B cell (primary cell): ENCODE data around the gene ELMO1. TPM values are rescaled to one million over a fixed set of nuclear protein-coding genes. Genes with fewer than 3 reads are reported as not detected.
A peak's percentile ranks its signal among the peaks of the same experiment; 100 is the strongest.

Experiments used
- ATAC-seq: fragments of 200-7000 bp; cut with Tn5 transposase; one replicate; pipeline ENCODE4 v1.10.0; 2021; ENCODE audit warnings: low read depth, mild to moderate bottlenecking, moderate number of reproducible peaks, moderate library complexity
- CTCF ChIA-PET: fragments of 350-600 bp; sonication (Branson Sonifier 250); formaldehyde crosslinking; loops from one replicate; lab custom pipeline; 2021; ENCODE audit warnings: antibody characterized with exemption, inconsistent platforms; lab: Charles Lee
- POLR2A ChIA-PET: fragments of 350-600 bp; sonication (Branson Sonifier 250); formaldehyde crosslinking; loops from one replicate; lab custom pipeline; 2021; ENCODE audit warnings: antibody characterized with exemption; lab: Charles Lee
- DNase-seq: peaks from one replicate; pipeline ENCODE4 v3.0.0; 2013
- H2AFZ ChIP-seq: 2 replicates; pipeline ENCODE4 v1.6.1; 2012; ENCODE audit warnings: mild to moderate bottlenecking, low read depth, low read length; ENCODE audit not compliant: insufficient read depth, poor library complexity, severe bottlenecking
- H3K27ac ChIP-seq, 2 donors: 1 replicate in 1 of 2; 2 replicates in 1 of 2; pipeline ENCODE4 v1.5.1; 2012 to 2013; ENCODE audit warnings: low read length in 2 of 2, mild to moderate bottlenecking in 2 of 2, moderate library complexity in 1 of 2
- H3K27me3 ChIP-seq, 4 experiments: fragments of 200-600 bp in 1 of 4; sonication (generic) in 1 of 4; replicated peaks in 1 of 4; 1 replicate in 2 of 4; 2 replicates in 2 of 4; pipeline versions ENCODE4 v1.6.1 to v1.7.0; 2013 to 2016; ENCODE audit warnings: low read length in 3 of 4, mild to moderate bottlenecking in 2 of 4, mixed read lengths in 1 of 4, moderate library complexity in 1 of 4; ENCODE audit not compliant: insufficient read depth in 4 of 4, control insufficient read depth in 3 of 4; ENCODE audit errors: control extremely low read depth in 1 of 4
- H3K36me3 ChIP-seq, 2 experiments: replicated peaks in 1 of 2; 1 replicate in 1 of 2; 2 replicates in 1 of 2; pipeline versions ENCODE4 v1.6.1 to v1.7.1; 2013; ENCODE audit warnings: low read length in 1 of 2; ENCODE audit not compliant: insufficient read depth in 2 of 2, control insufficient read depth in 1 of 2; ENCODE audit errors: control extremely low read depth in 1 of 2, extremely low read depth in 1 of 2
- H3K4me1 ChIP-seq, 2 donors: fragments of 200-600 bp in 1 of 2; sonication (generic) in 1 of 2; 1 replicate in 1 of 2; 2 replicates in 1 of 2; pipeline versions ENCODE4 v1.5.1 to v1.6.1; 2013 to 2017; ENCODE audit warnings: low read length in 2 of 2; ENCODE audit not compliant: control insufficient read depth in 2 of 2, insufficient read depth in 2 of 2
- H3K4me2 ChIP-seq: replicated peaks from 2 replicates; pipeline ENCODE3; 2012; ENCODE audit warnings: mild to moderate bottlenecking, low read depth, low read length; ENCODE audit not compliant: poor library complexity, severe bottlenecking
- H3K4me3 ChIP-seq, 5 experiments: fragments of 200-600 bp in 1 of 5; sonication (generic) in 1 of 5; 1 replicate in 3 of 5; 2 replicates in 2 of 5; pipeline versions ENCODE4 v1.5.1 to v1.7.0; 2011 to 2016; ENCODE audit warnings: low read length in 4 of 5, mild to moderate bottlenecking in 4 of 5, low read depth in 2 of 5, control low read depth in 1 of 5, moderate library complexity in 1 of 5; ENCODE audit not compliant: insufficient read depth in 1 of 5; ENCODE audit errors: control extremely low read depth in 1 of 5, extremely low read depth in 1 of 5
- H3K79me2 ChIP-seq: fragments of 200-600 bp; sonication (generic); one replicate; pipeline ENCODE4 v1.6.0; 2016; ENCODE audit warnings: low read length; ENCODE audit not compliant: control insufficient read depth, insufficient read depth
- H3K9ac ChIP-seq: fragments of 200-600 bp; sonication (generic); 2 replicates; pipeline ENCODE4 v1.6.1; 2017; ENCODE audit warnings: mild to moderate bottlenecking, low read length, moderate library complexity
- H3K9me3 ChIP-seq, 3 donors: one replicate each; pipeline versions ENCODE4 v1.6.1 to v1.7.1; 2013; ENCODE audit warnings: low read length in 2 of 3; ENCODE audit not compliant: control insufficient read depth in 2 of 3, insufficient read depth in 1 of 3; ENCODE audit errors: control extremely low read depth in 1 of 3
- H4K20me1 ChIP-seq: 2 replicates; pipeline ENCODE4 v1.6.0; 2012; ENCODE audit warnings: mild to moderate bottlenecking, low read length; ENCODE audit not compliant: insufficient read depth, control insufficient read depth, poor library complexity, severe bottlenecking
- H3K27ac Mint-ChIP-seq: one replicate; pipeline ENCODE4 v1.8.0; 2021; ENCODE audit warnings: mixed read lengths
- H3K27me3 Mint-ChIP-seq: one replicate; pipeline ENCODE4 v1.8.0; 2021; ENCODE audit warnings: mixed read lengths
- H3K4me1 Mint-ChIP-seq: one replicate; pipeline ENCODE4 v1.8.0; 2021; ENCODE audit warnings: mixed read lengths
- H3K4me3 Mint-ChIP-seq: one replicate; pipeline ENCODE4 v1.8.0; 2021; ENCODE audit warnings: mixed read lengths
- H3K9me3 Mint-ChIP-seq: one replicate; pipeline ENCODE4 v1.8.0; 2022; ENCODE audit warnings: mixed read lengths; ENCODE audit not compliant: insufficient read depth
- EZH2 ChIP-seq: IDR thresholded peaks from 2 replicates; pipeline ENCODE4 v1.6.1; 2012; ENCODE audit warnings: borderline replicate concordance, low read depth, mild to moderate bottlenecking, moderate library complexity, low read length; ENCODE audit not compliant: insufficient read depth, poor library complexity, severe bottlenecking
- WGBS: methylation state at CpG from one replicate; pipeline ENCODE4 v1.1.5; 2013; ENCODE audit warnings: missing lambda C conversion rate; ENCODE audit not compliant: insufficient coverage; 5-methylcytosine and 5-hydroxymethylcytosine counted together
- intact Hi-C: fragments of 100-400 bp; cut with micrococcal nuclease; formaldehyde crosslinking; loops from one replicate; pipeline ENCODE4 v1.10.0; 2022
- polyA minus RNA-seq: library from RNA; depleted of rRNA, polyadenylated mRNA; stranded (reverse); fragments of >200 nt; gene quantifications from 2 replicates; pipeline ENCODE4 v1.2.3, GENCODE V29; 2012
- polyA plus RNA-seq: library from polyadenylated mRNA; depleted of rRNA; stranded (reverse); fragments of >200 nt; gene quantifications from 2 replicates; pipeline ENCODE4 v1.2.3, GENCODE V29; 2012
- total RNA-seq, 2 donors: library from RNA; stranded (reverse); fragments of 120-200 nt in 1 of 2; gene quantifications; 1 replicate in 1 of 2; 2 replicates in 1 of 2; pipeline versions ENCODE4 v1.2.3 to v1.2.4, GENCODE V29; 2013 to 2022
- TF ChIP-seq, protein P1 (sequence below): fragments of 200-600 bp; IDR thresholded peaks from one replicate; pipeline ENCODE4 v1.8.0; 2022; ENCODE audit warnings: antibody characterized with exemption, mild to moderate bottlenecking

The ELMO1 gene, protein sequence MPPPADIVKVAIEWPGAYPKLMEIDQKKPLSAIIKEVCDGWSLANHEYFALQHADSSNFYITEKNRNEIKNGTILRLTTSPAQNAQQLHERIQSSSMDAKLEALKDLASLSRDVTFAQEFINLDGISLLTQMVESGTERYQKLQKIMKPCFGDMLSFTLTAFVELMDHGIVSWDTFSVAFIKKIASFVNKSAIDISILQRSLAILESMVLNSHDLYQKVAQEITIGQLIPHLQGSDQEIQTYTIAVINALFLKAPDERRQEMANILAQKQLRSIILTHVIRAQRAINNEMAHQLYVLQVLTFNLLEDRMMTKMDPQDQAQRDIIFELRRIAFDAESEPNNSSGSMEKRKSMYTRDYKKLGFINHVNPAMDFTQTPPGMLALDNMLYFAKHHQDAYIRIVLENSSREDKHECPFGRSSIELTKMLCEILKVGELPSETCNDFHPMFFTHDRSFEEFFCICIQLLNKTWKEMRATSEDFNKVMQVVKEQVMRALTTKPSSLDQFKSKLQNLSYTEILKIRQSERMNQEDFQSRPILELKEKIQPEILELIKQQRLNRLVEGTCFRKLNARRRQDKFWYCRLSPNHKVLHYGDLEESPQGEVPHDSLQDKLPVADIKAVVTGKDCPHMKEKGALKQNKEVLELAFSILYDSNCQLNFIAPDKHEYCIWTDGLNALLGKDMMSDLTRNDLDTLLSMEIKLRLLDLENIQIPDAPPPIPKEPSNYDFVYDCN
- 166 and 177 TPM in 2 replicates for total RNA-seq
- 74.2 TPM for total RNA-seq (2013)
- 44.7 and 77.9 TPM in 2 replicates for polyA plus RNA-seq
- 139 and 215 TPM in 2 replicates for polyA minus RNA-seq

DNA sequence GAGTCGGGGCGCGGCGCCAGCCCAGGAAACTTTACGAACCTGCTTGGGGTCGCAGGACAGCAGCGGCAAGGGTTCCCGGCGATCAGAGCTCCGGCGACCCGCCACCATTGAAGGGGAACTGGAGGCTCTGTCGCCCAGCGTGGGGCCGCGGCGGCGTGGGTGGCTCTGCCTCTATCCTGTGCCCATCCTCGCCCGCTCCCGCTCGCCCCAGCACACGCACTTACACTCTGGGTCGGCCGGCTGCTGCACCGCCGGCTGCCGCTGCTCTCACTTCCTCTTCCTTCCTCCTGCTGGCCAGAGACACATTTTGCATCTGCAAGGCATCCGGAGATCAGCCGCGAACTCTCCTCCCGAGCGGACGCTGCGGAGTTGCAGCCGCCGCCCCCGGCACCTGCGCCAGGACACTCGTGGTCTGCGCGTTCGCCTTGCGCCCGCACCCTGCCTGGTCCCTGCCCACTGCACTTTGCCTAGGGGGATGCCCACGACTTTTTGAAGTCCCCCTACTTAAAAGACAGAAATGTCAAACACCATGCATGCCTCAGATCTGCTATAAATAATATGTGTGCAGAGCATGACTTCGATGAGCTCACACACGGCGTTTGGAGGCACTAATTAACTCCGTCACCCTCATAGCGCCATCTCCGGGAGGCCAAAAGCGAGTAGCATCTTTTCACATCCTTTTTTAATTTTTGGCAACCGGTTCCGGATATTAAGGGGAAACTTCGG, at the start of gene ELMO1:
Gene ELMO1, minus strand, starts transcription at position 229 of the 726 bp plus-strand sequence. CDS start 106,174 bp downstream, outside the sequence.
- POLR2A ChIA-PET, result interaction anchor here (0.6 to 2.7 kb wide), 6 partner anchors 39 to 881 kb away, joined by 3 to 12 read pairs (median 5); no protein-coding TSS in a partner anchor
- CTCF ChIA-PET, result interaction anchor here (0.7 to 7.7 kb wide), 16 partner anchors 8 to 383 kb away, joined by 3 to 67 read pairs (median 5); no protein-coding TSS in a partner anchor
- H2AFZ ChIP-seq, result peak within 1 kb of the TSS; percentile 76
- Mint-ChIP-seq H3K27me3 (no peaks in the 10 kb centered on the region), H3K27ac (peak within 1 kb of the TSS; percentile 99), H3K4me3 (peak within 1 kb of the TSS; percentile 94), H3K9me3 (no peaks in the 10 kb centered on the region), H3K4me1 (peaks cover 47% of the 10 kb centered on the region)
- WGBS, result 0% methylated on average over 45 of the region's 56 CpGs
- peak within 1 kb of the TSS; percentile 81 for H3K4me2 ChIP-seq
- ATAC-seq, result peak; percentile 79
- peak within 1 kb of the TSS; percentile 83 to 93 for H3K27ac ChIP-seq
- H3K4me1 ChIP-seq, result peaks cover 16 to 18% of the 10 kb centered on the region in 2 donors
- no peak for TF ChIP-seq EZH2
- TF ChIP-seq, protein P1, sequence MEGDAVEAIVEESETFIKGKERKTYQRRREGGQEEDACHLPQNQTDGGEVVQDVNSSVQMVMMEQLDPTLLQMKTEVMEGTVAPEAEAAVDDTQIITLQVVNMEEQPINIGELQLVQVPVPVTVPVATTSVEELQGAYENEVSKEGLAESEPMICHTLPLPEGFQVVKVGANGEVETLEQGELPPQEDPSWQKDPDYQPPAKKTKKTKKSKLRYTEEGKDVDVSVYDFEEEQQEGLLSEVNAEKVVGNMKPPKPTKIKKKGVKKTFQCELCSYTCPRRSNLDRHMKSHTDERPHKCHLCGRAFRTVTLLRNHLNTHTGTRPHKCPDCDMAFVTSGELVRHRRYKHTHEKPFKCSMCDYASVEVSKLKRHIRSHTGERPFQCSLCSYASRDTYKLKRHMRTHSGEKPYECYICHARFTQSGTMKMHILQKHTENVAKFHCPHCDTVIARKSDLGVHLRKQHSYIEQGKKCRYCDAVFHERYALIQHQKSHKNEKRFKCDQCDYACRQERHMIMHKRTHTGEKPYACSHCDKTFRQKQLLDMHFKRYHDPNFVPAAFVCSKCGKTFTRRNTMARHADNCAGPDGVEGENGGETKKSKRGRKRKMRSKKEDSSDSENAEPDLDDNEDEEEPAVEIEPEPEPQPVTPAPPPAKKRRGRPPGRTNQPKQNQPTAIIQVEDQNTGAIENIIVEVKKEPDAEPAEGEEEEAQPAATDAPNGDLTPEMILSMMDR, result peak; percentile 37
- intact Hi-C loops, result loop anchor here (1.0 to 5.0 kb wide), 10 partner anchors 40 to 1646 kb away; partner anchors contain the start of genes SEPTIN7 and STARD3NL
- H3K79me2 ChIP-seq, result peaks cover 25% of the 10 kb centered on the region
- H3K9me3 ChIP-seq, result peaks cover 0 to 4% (median 0%) of the 10 kb centered on the region in 3 donors
- H3K4me3 ChIP-seq, result peak within 1 kb of the TSS; percentile 68 to 94 (median 83)
- H3K9ac ChIP-seq, result peak within 1 kb of the TSS; percentile 94
- peaks cover 15% of the 10 kb centered on the region for H4K20me1 ChIP-seq
- no peaks in the 10 kb centered on the region for H3K27me3 ChIP-seq
- peak; percentile 95 for DNase-seq
- H3K36me3 ChIP-seq, result peaks cover 1 to 4% of the 10 kb centered on the region in 2 experiments
